DOHH2 (cell line): ENCODE measurements around the gene CEP41.

Source experiments
- EZH2phosphoT487 ChIP-seq: fragments of 200-600 bp; sonication (generic); IDR thresholded peaks from 2 replicates; pipeline ENCODE4 v1.6.1; 2017; ENCODE audit warnings: borderline replicate concordance, mild to moderate bottlenecking, antibody characterized with exemption, low read length, moderate library complexity, mixed read lengths
- TF ChIP-seq, protein P1 (sequence below): fragments of 200-600 bp; sonication (generic); IDR thresholded peaks from one replicate; pipeline ENCODE4 v1.5.1; 2014; ENCODE audit warnings: antibody characterized with exemption, mild to moderate bottlenecking, low read depth, low read length; ENCODE audit not compliant: poor library complexity, severe bottlenecking

GRCh38 chr7:130409067-130409711, 31.6 kb downstream of the CEP41 start:
- TF ChIP-seq, protein P1, sequence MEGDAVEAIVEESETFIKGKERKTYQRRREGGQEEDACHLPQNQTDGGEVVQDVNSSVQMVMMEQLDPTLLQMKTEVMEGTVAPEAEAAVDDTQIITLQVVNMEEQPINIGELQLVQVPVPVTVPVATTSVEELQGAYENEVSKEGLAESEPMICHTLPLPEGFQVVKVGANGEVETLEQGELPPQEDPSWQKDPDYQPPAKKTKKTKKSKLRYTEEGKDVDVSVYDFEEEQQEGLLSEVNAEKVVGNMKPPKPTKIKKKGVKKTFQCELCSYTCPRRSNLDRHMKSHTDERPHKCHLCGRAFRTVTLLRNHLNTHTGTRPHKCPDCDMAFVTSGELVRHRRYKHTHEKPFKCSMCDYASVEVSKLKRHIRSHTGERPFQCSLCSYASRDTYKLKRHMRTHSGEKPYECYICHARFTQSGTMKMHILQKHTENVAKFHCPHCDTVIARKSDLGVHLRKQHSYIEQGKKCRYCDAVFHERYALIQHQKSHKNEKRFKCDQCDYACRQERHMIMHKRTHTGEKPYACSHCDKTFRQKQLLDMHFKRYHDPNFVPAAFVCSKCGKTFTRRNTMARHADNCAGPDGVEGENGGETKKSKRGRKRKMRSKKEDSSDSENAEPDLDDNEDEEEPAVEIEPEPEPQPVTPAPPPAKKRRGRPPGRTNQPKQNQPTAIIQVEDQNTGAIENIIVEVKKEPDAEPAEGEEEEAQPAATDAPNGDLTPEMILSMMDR = no peak
- TF ChIP-seq EZH2phosphoT487 = no peak
